WTC11 (cell line): ENCODE data around the gene EXTL1.

ENCODE experiments used
- TF ChIP-seq, protein P1 (sequence below): fragments of 250-450 bp; sonication (Bioruptor Pico); IDR thresholded peaks from 2 replicates; pipeline ENCODE4 v1.9.0; 2021; ENCODE audit warnings: mild to moderate bottlenecking
- TF ChIP-seq, protein P2 (sequence below): fragments of 200-600 bp; IDR thresholded peaks from 2 replicates; pipeline ENCODE4 v1.8.0; 2022; ENCODE audit warnings: antibody characterized with exemption

DNA sequence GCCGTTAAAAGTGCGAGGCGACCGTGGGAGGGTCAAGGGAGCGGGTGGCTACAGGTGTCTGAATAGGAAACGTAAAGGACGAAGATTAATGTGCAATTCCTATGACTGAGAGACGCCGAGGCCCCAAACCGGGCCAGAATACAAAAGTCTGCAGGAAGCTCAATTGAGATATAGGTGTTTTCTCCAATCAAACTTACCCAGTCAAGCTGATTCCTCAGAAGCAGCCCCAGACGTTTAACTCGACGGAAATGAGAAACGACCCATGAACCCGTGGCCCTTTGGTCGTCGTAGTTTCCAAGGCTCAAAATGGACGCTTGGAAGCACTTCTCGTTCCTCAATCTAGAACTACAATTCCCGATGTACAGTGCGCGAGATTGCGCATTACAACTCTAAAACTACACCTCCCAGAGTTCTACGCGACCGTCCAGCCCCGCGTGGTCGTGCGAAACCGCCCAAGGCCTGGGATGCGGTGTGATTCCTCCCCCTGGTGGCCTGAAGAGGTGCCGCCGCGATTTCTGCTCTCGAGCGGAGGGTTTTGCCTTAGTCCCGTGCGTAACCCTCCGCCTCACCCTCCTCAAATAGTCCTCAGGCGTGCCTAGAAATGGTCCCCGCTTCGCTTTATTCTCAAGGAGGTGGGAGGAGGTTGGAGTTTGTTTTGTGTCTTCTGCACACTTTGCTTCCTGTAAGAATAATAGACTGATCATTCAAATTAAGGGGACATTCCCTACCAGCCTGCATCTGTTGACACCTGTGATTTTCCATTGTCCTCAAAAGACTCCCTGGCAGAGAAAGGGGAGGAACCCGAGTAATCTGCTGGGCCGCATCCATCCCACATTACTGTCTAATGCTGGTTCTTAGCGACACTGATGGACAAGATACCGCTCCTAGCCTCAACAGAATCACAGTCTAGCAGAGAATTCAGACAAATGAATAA is 23.5 kb upstream of the EXTL1 start, which contains the start of gene PAFAH2:
- TF ChIP-seq, protein P1, sequence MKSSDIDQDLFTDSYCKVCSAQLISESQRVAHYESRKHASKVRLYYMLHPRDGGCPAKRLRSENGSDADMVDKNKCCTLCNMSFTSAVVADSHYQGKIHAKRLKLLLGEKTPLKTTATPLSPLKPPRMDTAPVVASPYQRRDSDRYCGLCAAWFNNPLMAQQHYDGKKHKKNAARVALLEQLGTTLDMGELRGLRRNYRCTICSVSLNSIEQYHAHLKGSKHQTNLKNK (CRISPR knock-in tag): no peak
- TF ChIP-seq, protein P2, sequence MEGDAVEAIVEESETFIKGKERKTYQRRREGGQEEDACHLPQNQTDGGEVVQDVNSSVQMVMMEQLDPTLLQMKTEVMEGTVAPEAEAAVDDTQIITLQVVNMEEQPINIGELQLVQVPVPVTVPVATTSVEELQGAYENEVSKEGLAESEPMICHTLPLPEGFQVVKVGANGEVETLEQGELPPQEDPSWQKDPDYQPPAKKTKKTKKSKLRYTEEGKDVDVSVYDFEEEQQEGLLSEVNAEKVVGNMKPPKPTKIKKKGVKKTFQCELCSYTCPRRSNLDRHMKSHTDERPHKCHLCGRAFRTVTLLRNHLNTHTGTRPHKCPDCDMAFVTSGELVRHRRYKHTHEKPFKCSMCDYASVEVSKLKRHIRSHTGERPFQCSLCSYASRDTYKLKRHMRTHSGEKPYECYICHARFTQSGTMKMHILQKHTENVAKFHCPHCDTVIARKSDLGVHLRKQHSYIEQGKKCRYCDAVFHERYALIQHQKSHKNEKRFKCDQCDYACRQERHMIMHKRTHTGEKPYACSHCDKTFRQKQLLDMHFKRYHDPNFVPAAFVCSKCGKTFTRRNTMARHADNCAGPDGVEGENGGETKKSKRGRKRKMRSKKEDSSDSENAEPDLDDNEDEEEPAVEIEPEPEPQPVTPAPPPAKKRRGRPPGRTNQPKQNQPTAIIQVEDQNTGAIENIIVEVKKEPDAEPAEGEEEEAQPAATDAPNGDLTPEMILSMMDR: peak; percentile 83
